Uterus (tissue), 2 donors: ENCODE data around the gene PRELID1.

Experiments
- CTCF ChIP-seq, 4 experiments: fragments of 200-600 bp in 2 of 4; fragments of 450-650 bp in 2 of 4; sonication (generic) in 2 of 4; IDR thresholded peaks; one replicate each; pipeline ENCODE4 v1.5.1; 2016 to 2019; ENCODE audit warnings: antibody characterized with exemption in 4 of 4, mild to moderate bottlenecking in 2 of 4, moderate library complexity in 1 of 4
- POLR2A ChIP-seq, 2 donors: fragments of 450-650 bp; IDR thresholded peaks; one replicate each; pipeline ENCODE4 v1.6.1; 2016; ENCODE audit warnings: antibody characterized with exemption in 2 of 2, mild to moderate bottlenecking in 1 of 2, moderate library complexity in 1 of 2

- TF ChIP-seq CTCF (IDR thresholded peaks at IDR 0.05): no peak
- TF ChIP-seq POLR2A (IDR thresholded peaks at IDR 0.05): no peak
Observed at GRCh38 chr5:177296581-177296980, 7.0 kb upstream of the PRELID1 start.
